ENCODE data around the gene SSTR5. TPM values are rescaled to one million over a fixed set of nuclear protein-coding genes. Genes with fewer than 3 reads are reported as not detected.

Gene SSTR5
- total and polyA plus RNA-seq, 2 donors from 2014 or later, result 6.7 TPM; not detected in 1

DNA sequence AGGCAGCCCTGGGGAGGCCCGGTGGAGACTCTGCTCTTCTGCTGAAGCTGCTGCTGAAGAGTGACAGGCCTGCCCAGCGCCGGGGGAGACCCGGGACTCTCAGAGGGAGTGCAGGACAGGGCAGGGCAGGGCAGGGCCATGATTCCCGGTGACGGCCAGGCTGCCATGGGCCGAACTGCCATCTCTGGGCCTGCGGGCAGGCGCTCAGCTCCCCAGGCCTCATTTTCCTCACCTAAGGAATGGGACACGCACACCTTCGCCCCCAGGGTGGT is 22.6 kb upstream of the SSTR5 start:
- Histone ChIP-seq H3K4me3 (ENCODE audit: low read length in 3 of 3) (no peak overlapping the region), H3K9ac (ENCODE audit: low read length in 3 of 3) (no peak overlapping the region), H3K4me1 (ENCODE audit: control insufficient read depth in 2 of 3, insufficient read depth in 2 of 3, low read depth in 1 of 3, low read length in 3 of 3) (no peaks in the 10 kb centered on the region), H3K27me3 (ENCODE audit: control insufficient read depth, insufficient read depth, low read length) (no peaks in the 10 kb centered on the region), H3K36me3 (ENCODE audit: control insufficient read depth in 2 of 3, insufficient read depth in 3 of 3, low read length in 3 of 3) (no peaks in the 10 kb centered on the region), H3K9me3 (ENCODE audit: control insufficient read depth in 2 of 3, insufficient read depth in 1 of 3, low read length in 3 of 3) (no peaks in the 10 kb centered on the region), H3K27ac (ENCODE audit: low read depth in 2 of 2, low read length in 2 of 2) (no peak overlapping the region)
- intact Hi-C loops (cut with DNase I), result no loop called here
- no peak for FAIRE-seq
- no peak for DNase-seq
- TF ChIP-seq, protein P1, sequence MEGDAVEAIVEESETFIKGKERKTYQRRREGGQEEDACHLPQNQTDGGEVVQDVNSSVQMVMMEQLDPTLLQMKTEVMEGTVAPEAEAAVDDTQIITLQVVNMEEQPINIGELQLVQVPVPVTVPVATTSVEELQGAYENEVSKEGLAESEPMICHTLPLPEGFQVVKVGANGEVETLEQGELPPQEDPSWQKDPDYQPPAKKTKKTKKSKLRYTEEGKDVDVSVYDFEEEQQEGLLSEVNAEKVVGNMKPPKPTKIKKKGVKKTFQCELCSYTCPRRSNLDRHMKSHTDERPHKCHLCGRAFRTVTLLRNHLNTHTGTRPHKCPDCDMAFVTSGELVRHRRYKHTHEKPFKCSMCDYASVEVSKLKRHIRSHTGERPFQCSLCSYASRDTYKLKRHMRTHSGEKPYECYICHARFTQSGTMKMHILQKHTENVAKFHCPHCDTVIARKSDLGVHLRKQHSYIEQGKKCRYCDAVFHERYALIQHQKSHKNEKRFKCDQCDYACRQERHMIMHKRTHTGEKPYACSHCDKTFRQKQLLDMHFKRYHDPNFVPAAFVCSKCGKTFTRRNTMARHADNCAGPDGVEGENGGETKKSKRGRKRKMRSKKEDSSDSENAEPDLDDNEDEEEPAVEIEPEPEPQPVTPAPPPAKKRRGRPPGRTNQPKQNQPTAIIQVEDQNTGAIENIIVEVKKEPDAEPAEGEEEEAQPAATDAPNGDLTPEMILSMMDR (IDR thresholded peaks at IDR 0.05; ENCODE audit: borderline replicate concordance, extremely low read depth, insufficient read depth), result no peak

- TF ChIP-seq, protein P1 (IDR thresholded peaks at IDR 0.05; ENCODE audit: borderline replicate concordance, extremely low read depth, insufficient read depth), result no peak
- H3K36me3 ChIP-seq (ENCODE audit: control insufficient read depth in 2 of 3, insufficient read depth in 3 of 3, low read length in 3 of 3), result no peaks in the 10 kb centered on the region
- no peaks in the 10 kb centered on the region for H3K4me1 ChIP-seq (ENCODE audit: control insufficient read depth in 2 of 3, insufficient read depth in 2 of 3, low read depth in 1 of 3, low read length in 3 of 3)
- no peaks in the 10 kb centered on the region for H3K27me3 ChIP-seq (ENCODE audit: control insufficient read depth, insufficient read depth, low read length)
- H3K9ac ChIP-seq (ENCODE audit: low read length in 3 of 3), result no peak overlapping the region
- intact Hi-C loops (cut with DNase I), result no loop called here
- H3K4me3 ChIP-seq (ENCODE audit: low read length in 3 of 3), result no peak overlapping the region
- no peak overlapping the region for H3K27ac ChIP-seq (ENCODE audit: low read depth in 2 of 2, low read length in 2 of 2)
- H3K9me3 ChIP-seq (ENCODE audit: control insufficient read depth in 2 of 3, insufficient read depth in 1 of 3, low read length in 3 of 3), result no peaks in the 10 kb centered on the region
- FAIRE-seq (no peak), DNase-seq (no peak)
These were observed 22.0 kb upstream of the SSTR5 start for GRCh38 chr16:1050516-1050915.

- Histone ChIP-seq H3K9ac (ENCODE audit: low read length in 3 of 3) (no peak overlapping the region), H3K9me3 (ENCODE audit: control insufficient read depth in 2 of 3, insufficient read depth in 1 of 3, low read length in 3 of 3) (no peaks in the 10 kb centered on the region), H3K27me3 (ENCODE audit: control insufficient read depth, insufficient read depth, low read length) (no peaks in the 10 kb centered on the region), H3K4me3 (ENCODE audit: low read length in 3 of 3) (no peak overlapping the region), H3K36me3 (ENCODE audit: control insufficient read depth in 2 of 3, insufficient read depth in 3 of 3, low read length in 3 of 3) (no peaks in the 10 kb centered on the region), H3K27ac (ENCODE audit: low read depth in 2 of 2, low read length in 2 of 2) (no peak overlapping the region), H3K4me1 (ENCODE audit: control insufficient read depth in 2 of 3, insufficient read depth in 2 of 3, low read depth in 1 of 3, low read length in 3 of 3) (no peaks in the 10 kb centered on the region)
- intact Hi-C loops (cut with DNase I), result no loop called here
- FAIRE-seq, result no peak
- DNase-seq, result no peak
- TF ChIP-seq, protein P1 (IDR thresholded peaks at IDR 0.05; ENCODE audit: borderline replicate concordance, extremely low read depth, insufficient read depth), result no peak
These were observed 21.6 kb upstream of the SSTR5 start for GRCh38 chr16:1050921-1051320.

DNA sequence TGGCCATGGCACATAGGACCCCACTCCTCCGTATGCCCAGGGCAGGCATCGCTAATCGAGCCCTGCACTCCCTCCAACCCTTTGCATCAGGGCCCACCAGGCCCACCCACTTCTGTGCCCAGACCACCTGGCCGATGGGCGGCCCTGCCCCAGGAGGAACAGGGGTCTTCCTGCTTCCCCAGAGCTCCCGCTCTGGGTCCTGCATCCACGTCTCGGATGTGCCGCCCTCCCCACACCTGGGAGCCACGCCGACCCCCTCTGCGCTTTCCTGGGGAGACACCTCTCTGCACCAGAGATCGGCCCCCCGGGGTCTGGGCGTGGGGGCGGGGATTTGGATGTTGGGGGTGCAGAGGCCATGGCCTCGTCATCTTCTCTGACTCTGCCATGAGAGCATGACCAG is 21.1 kb upstream of the SSTR5 start:
- no peaks in the 10 kb centered on the region for H3K36me3 ChIP-seq (ENCODE audit: control insufficient read depth in 2 of 3, insufficient read depth in 3 of 3, low read length in 3 of 3)
- H3K4me3 ChIP-seq (ENCODE audit: low read length in 3 of 3), result no peak overlapping the region
- DNase-seq, result no peak
- no peak overlapping the region for H3K9ac ChIP-seq (ENCODE audit: low read length in 3 of 3)
- no peak for FAIRE-seq
- H3K4me1 ChIP-seq (ENCODE audit: control insufficient read depth in 2 of 3, insufficient read depth in 2 of 3, low read depth in 1 of 3, low read length in 3 of 3), result no peaks in the 10 kb centered on the region
- intact Hi-C loops (cut with DNase I), result no loop called here
- TF ChIP-seq, protein P1 (IDR thresholded peaks at IDR 0.05; ENCODE audit: borderline replicate concordance, extremely low read depth, insufficient read depth), result no peak
- no peaks in the 10 kb centered on the region for H3K27me3 ChIP-seq (ENCODE audit: control insufficient read depth, insufficient read depth, low read length)
- H3K9me3 ChIP-seq (ENCODE audit: control insufficient read depth in 2 of 3, insufficient read depth in 1 of 3, low read length in 3 of 3), result no peaks in the 10 kb centered on the region
- no peak overlapping the region for H3K27ac ChIP-seq (ENCODE audit: low read depth in 2 of 2, low read length in 2 of 2)
